Measurements from ENCODE around the gene KYAT1. TPM values are rescaled to one million over a fixed set of nuclear protein-coding genes. Genes with fewer than 3 reads are reported as not detected.

Gene KYAT1
- total and polyA plus RNA-seq, 2 of the 8 experiments (the other 6 are each of a cell fraction or from before 2014, with no cell fraction given) = 30.4 to 42.2 TPM

DNA sequence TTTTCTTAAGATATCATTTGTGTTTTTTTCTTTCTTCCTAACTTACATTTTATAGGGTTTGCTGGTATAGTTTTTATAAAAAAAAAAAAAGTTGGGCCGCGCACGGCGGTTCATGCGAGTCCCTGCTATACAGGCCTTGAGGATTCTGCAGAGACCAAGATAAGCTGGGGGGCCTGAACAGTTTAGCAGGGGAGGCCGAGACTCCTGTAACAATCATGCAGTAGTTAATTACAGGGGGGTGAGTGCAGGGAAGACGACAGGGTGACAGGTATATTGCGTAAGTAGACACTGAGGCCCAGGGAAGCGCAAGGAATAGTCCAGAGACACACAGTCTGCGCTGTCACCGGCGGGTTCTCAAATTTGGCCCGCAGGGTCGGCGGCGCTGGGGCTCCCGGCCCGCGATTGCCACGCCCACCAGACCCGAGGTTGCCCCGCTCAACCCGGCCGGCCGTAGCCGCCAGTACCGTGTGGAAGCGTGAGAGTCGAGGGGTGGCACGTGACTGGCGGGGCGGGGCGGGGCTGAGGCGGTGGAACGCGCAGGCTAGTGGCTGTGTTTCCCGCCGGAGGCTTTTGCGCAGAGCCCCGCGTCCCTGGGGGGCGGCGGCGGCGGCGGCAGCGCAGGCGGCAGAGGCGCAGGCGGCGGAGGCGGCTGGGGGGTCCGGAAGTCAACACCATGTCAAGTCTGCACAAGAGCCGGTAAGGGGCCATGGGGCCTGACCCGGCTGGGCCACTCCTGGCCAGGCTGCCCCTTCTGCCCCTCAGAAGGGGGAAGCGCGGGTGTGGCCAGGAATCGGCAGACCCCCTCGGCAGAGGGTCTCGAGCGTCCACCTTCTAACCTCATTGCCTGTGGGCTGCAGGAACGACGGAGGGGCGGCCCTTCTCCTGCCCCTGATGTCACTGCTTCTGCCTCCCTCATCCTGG, 94.8 kb downstream of the KYAT1 start, which contains the start of gene TBC1D13 (continued):
- TF ChIP-seq, protein P1, sequence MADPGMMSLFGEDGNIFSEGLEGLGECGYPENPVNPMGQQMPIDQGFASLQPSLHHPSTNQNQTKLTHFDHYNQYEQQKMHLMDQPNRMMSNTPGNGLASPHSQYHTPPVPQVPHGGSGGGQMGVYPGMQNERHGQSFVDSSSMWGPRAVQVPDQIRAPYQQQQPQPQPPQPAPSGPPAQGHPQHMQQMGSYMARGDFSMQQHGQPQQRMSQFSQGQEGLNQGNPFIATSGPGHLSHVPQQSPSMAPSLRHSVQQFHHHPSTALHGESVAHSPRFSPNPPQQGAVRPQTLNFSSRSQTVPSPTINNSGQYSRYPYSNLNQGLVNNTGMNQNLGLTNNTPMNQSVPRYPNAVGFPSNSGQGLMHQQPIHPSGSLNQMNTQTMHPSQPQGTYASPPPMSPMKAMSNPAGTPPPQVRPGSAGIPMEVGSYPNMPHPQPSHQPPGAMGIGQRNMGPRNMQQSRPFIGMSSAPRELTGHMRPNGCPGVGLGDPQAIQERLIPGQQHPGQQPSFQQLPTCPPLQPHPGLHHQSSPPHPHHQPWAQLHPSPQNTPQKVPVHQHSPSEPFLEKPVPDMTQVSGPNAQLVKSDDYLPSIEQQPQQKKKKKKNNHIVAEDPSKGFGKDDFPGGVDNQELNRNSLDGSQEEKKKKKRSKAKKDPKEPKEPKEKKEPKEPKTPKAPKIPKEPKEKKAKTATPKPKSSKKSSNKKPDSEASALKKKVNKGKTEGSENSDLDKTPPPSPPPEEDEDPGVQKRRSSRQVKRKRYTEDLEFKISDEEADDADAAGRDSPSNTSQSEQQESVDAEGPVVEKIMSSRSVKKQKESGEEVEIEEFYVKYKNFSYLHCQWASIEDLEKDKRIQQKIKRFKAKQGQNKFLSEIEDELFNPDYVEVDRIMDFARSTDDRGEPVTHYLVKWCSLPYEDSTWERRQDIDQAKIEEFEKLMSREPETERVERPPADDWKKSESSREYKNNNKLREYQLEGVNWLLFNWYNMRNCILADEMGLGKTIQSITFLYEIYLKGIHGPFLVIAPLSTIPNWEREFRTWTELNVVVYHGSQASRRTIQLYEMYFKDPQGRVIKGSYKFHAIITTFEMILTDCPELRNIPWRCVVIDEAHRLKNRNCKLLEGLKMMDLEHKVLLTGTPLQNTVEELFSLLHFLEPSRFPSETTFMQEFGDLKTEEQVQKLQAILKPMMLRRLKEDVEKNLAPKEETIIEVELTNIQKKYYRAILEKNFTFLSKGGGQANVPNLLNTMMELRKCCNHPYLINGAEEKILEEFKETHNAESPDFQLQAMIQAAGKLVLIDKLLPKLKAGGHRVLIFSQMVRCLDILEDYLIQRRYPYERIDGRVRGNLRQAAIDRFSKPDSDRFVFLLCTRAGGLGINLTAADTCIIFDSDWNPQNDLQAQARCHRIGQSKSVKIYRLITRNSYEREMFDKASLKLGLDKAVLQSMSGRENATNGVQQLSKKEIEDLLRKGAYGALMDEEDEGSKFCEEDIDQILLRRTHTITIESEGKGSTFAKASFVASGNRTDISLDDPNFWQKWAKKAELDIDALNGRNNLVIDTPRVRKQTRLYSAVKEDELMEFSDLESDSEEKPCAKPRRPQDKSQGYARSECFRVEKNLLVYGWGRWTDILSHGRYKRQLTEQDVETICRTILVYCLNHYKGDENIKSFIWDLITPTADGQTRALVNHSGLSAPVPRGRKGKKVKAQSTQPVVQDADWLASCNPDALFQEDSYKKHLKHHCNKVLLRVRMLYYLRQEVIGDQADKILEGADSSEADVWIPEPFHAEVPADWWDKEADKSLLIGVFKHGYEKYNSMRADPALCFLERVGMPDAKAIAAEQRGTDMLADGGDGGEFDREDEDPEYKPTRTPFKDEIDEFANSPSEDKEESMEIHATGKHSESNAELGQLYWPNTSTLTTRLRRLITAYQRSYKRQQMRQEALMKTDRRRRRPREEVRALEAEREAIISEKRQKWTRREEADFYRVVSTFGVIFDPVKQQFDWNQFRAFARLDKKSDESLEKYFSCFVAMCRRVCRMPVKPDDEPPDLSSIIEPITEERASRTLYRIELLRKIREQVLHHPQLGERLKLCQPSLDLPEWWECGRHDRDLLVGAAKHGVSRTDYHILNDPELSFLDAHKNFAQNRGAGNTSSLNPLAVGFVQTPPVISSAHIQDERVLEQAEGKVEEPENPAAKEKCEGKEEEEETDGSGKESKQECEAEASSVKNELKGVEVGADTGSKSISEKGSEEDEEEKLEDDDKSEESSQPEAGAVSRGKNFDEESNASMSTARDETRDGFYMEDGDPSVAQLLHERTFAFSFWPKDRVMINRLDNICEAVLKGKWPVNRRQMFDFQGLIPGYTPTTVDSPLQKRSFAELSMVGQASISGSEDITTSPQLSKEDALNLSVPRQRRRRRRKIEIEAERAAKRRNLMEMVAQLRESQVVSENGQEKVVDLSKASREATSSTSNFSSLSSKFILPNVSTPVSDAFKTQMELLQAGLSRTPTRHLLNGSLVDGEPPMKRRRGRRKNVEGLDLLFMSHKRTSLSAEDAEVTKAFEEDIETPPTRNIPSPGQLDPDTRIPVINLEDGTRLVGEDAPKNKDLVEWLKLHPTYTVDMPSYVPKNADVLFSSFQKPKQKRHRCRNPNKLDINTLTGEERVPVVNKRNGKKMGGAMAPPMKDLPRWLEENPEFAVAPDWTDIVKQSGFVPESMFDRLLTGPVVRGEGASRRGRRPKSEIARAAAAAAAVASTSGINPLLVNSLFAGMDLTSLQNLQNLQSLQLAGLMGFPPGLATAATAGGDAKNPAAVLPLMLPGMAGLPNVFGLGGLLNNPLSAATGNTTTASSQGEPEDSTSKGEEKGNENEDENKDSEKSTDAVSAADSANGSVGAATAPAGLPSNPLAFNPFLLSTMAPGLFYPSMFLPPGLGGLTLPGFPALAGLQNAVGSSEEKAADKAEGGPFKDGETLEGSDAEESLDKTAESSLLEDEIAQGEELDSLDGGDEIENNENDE (IDR thresholded peaks at IDR 0.05; ENCODE audit: insufficient replicate concordance, low read length) = no peak
- TF ChIP-seq KDM1A (IDR thresholded peaks at IDR 0.05; ENCODE audit: borderline replicate concordance, low read length) (no peak), GABPA (IDR thresholded peaks at IDR 0.05; ENCODE audit: borderline replicate concordance, insufficient read depth, low read length) (peak; percentile 86), SIRT6 (IDR thresholded peaks at IDR 0.05; ENCODE audit: low read length) (no peak), KDM4A (IDR thresholded peaks at IDR 0.05; ENCODE audit: low read depth, low read length, severe bottlenecking) (peak; percentile 76), CTBP2 (IDR thresholded peaks at IDR 0.05; ENCODE audit: borderline replicate concordance, insufficient read depth, insufficient read length, low read length) (no peak), ZNF274 (IDR thresholded peaks at IDR 0.05; ENCODE audit: borderline replicate concordance, extremely low read depth, low read length) (no peak), FOSL1 (IDR thresholded peaks at IDR 0.05; ENCODE audit: insufficient read depth, low read depth, low read length) (0 out of 2 replicates have a peak, but pooled peaks have one; percentile 56), JUN (IDR thresholded peaks at IDR 0.05; ENCODE audit: low read depth, low read length) (no peak)

All from H1 (cell line).